HepG2 (cell line): Measurements from ENCODE around the gene TSKU. TPM values are rescaled to one million over a fixed set of nuclear protein-coding genes. Genes with fewer than 3 reads are reported as not detected.

Source experiments
- ATAC-seq: fragments of 200-7000 bp; cut with Tn5 transposase; 3 replicates; pipeline ENCODE4 v1.9.1; 2020; ENCODE audit warnings: mild to moderate bottlenecking, moderate library complexity
- BruUV-seq: library from RNA; stranded (reverse); fragments of 400-500 nt; replicated peaks from 2 replicates; lab custom pipeline; 2021; lab: Mats Ljungman, UMichigan
- CTCF ChIA-PET: fragments of 300-600 bp; formaldehyde crosslinking; extraction: SDS; loops from one replicate; lab custom pipeline; 2021; ENCODE audit warnings: low total read pairs, inconsistent platforms, low intra/inter-chr PET ratio; lab: Yijun Ruan, JAX
- POLR2A ChIA-PET: fragments of 350-600 bp; sonication (Branson Sonifier 250); formaldehyde crosslinking; loops from one replicate; lab custom pipeline; 2020; ENCODE audit warnings: antibody characterized with exemption, inconsistent platforms; lab: Yijun Ruan, JAX
- DNase-seq: peaks from one replicate; pipeline ENCODE4 v3.0.0-alpha.2; 2015; ENCODE audit warnings: low spot score
- FAIRE-seq: peaks from 3 replicates; lab custom pipeline; 2011; peaks lifted over from hg19 to GRCh38; lab: Jason Lieb, UNC
- H2AFZ ChIP-seq: one replicate; pipeline ENCODE4 v1.6.1; 2011; ENCODE audit warnings: low read length, inconsistent platforms
- H3K27ac ChIP-seq: fragments of 300-600 bp; 3 replicates; pipeline ENCODE4 v1.8.0; 2011; ENCODE audit warnings: mixed run types, mild to moderate bottlenecking, mixed read lengths, low read length, inconsistent platforms; ENCODE audit not compliant: insufficient read depth; ENCODE audit errors: extremely low read length
- H3K27me3 ChIP-seq, 2 experiments: fragments of 200-600 bp in 1 of 2; 2 replicates in 1 of 2; 3 replicates in 1 of 2; pipeline versions ENCODE4 v1.6.0 to v1.8.0; 2011; ENCODE audit warnings: low read length in 2 of 2, mild to moderate bottlenecking in 2 of 2, moderate library complexity in 2 of 2, inconsistent platforms in 1 of 2; ENCODE audit not compliant: insufficient read depth in 2 of 2, control insufficient read depth in 1 of 2
- H3K36me3 ChIP-seq, 2 experiments: fragments of 200-600 bp in 1 of 2; replicated peaks in 1 of 2; 2 replicates in 1 of 2; 3 replicates in 1 of 2; pipeline versions ENCODE4 v1.5.1 to v1.8.0; 2011; ENCODE audit warnings: low read length in 2 of 2, inconsistent platforms in 1 of 2; ENCODE audit not compliant: insufficient read depth in 2 of 2, control insufficient read depth in 1 of 2
- H3K4me1 ChIP-seq: 2 replicates; pipeline ENCODE4 v1.5.1; 2012; ENCODE audit warnings: low read length, inconsistent platforms; ENCODE audit not compliant: insufficient read depth
- H3K4me2 ChIP-seq: 2 replicates; pipeline ENCODE4 v1.6.0; 2011; ENCODE audit warnings: low read depth, low read length, inconsistent platforms
- H3K4me3 ChIP-seq, 3 experiments: fragments of 200-600 bp in 1 of 3; sonication (generic), shearing (Covaris generic) in 1 of 3; replicated peaks in 1 of 3; 2 replicates each; pipeline ENCODE4 v1.5.1; 2011 to 2016; ENCODE audit warnings: low read length in 3 of 3, inconsistent platforms in 2 of 3, low read depth in 2 of 3, mild to moderate bottlenecking in 2 of 3, control low read depth in 1 of 3, mixed read lengths in 1 of 3; ENCODE audit not compliant: insufficient read depth in 1 of 3
- H3K79me2 ChIP-seq: one replicate; pipeline ENCODE4 v1.6.1; 2011; ENCODE audit warnings: low read length, inconsistent platforms; ENCODE audit not compliant: insufficient read depth
- H3K9ac ChIP-seq: 2 replicates; pipeline ENCODE4 v1.6.0; 2011; ENCODE audit warnings: mild to moderate bottlenecking, low read depth, low read length, inconsistent platforms; ENCODE audit not compliant: insufficient read depth
- H3K9me3 ChIP-seq: 2 replicates; pipeline ENCODE4 v1.5.1; 2012; ENCODE audit warnings: mild to moderate bottlenecking, low read length
- H4K20me1 ChIP-seq: 2 replicates; pipeline ENCODE4 v1.6.0; 2011; ENCODE audit warnings: inconsistent platforms, mild to moderate bottlenecking, low read length, moderate library complexity; ENCODE audit not compliant: insufficient read depth
- AKAP8 ChIP-seq: sonication (generic); formaldehyde crosslinking; IDR thresholded peaks from 2 replicates; pipeline ENCODE4 v1.5.1; 2020; ENCODE audit warnings: mild to moderate bottlenecking, missing genetic modification reagents
- CBX2 ChIP-seq, 2 experiments: fragments of 200-600 bp in 1 of 2; sonication (generic); formaldehyde crosslinking in 1 of 2; IDR thresholded peaks; 2 replicates each; pipeline versions ENCODE4 v1.7.0 to v1.8.1; 2018 to 2022; ENCODE audit warnings: low read depth in 2 of 2, low read length in 1 of 2, mild to moderate bottlenecking in 1 of 2, missing genetic modification reagents in 1 of 2
- CBX5 ChIP-seq: sonication (generic); formaldehyde crosslinking; IDR thresholded peaks from 2 replicates; pipeline ENCODE4 v1.4.0; 2020; ENCODE audit warnings: missing genetic modification reagents, borderline replicate concordance
- CCDC6 ChIP-seq: sonication (generic); formaldehyde crosslinking; IDR thresholded peaks from 2 replicates; pipeline ENCODE4 v1.8.1; 2022; ENCODE audit warnings: mild to moderate bottlenecking, missing genetic modification reagents, moderate library complexity
- REL ChIP-seq: sonication (generic); formaldehyde crosslinking; conservative IDR thresholded peaks from 2 replicates; pipeline ENCODE4 v1.8.0; 2022; ENCODE audit warnings: mild to moderate bottlenecking, missing genetic modification reagents, moderate library complexity
- TP53 ChIP-seq: sonication (generic); formaldehyde crosslinking; conservative IDR thresholded peaks from 2 replicates; pipeline ENCODE4 v1.4.0; 2020; ENCODE audit warnings: missing genetic modification reagents
- ZFP82 ChIP-seq: sonication (generic); formaldehyde crosslinking; IDR thresholded peaks from 2 replicates; pipeline ENCODE4 v1.5.1; 2020; ENCODE audit warnings: mild to moderate bottlenecking, missing genetic modification reagents, borderline replicate concordance
- ZNF496 ChIP-seq: sonication (generic); formaldehyde crosslinking; IDR thresholded peaks from 2 replicates; pipeline ENCODE4 v1.8.1; 2023; ENCODE audit warnings: mild to moderate bottlenecking, moderate library complexity, missing genetic modification reagents; ENCODE audit not compliant: insufficient replicate concordance
- WGBS: methylation state at CpG from one replicate; pipeline ENCODE4 v1.1.6; 2017; ENCODE audit warnings: low lambda C conversion rate; 5-methylcytosine and 5-hydroxymethylcytosine counted together
- in situ Hi-C: cut with HindIII; loops from 2 replicates; pipeline ENCODE4 v1.10.0; 2017; ENCODE audit warnings: low pct_unique_long_range_greater_than_20kb; ENCODE audit not compliant: extremely low pct_ligation_motif_present
- intact Hi-C: fragments of 100-400 bp; cut with micrococcal nuclease; formaldehyde crosslinking; loops from one replicate; pipeline ENCODE4 v1.10.0; 2022; ENCODE audit not compliant: unreplicated experiment
- polyA plus RNA-seq, 8 experiments: library from polyadenylated mRNA; depleted of rRNA in 3 of 8; stranded (reverse) in 7 of 8; unstranded in 1 of 8; fragments of >200 nt; fragmentation: Illumina TruSeq in 4 of 8; extraction: Trizol in 4 of 8; gene quantifications; 2 replicates each; pipeline versions ENCODE4 v1.2.1 to v1.2.3, GENCODE V29; 2011 to 2016; ENCODE audit warnings: low read depth in 4 of 8, missing spikeins in 1 of 8, mixed read lengths in 1 of 8; ENCODE audit not compliant: insufficient read depth in 1 of 8
- total RNA-seq, 5 experiments: library from RNA; depleted of rRNA; stranded (reverse); fragments of >200 nt; fragmentation: Illumina TruSeq; extraction: Trizol; gene quantifications; 2 replicates each; pipeline ENCODE4 v1.2.3, GENCODE V29; 2016; ENCODE audit warnings: low read depth in 1 of 5
- TF ChIP-seq, protein P1 (sequence below), 2 experiments: sonication (generic) in 1 of 2; formaldehyde crosslinking in 1 of 2; IDR thresholded peaks; 2 replicates each; pipeline versions ENCODE4 v1.6.1 to v1.9.0; 2014 to 2022; ENCODE audit warnings: antibody characterized with exemption in 1 of 2, borderline replicate concordance in 1 of 2, inconsistent platforms in 1 of 2, low read depth in 1 of 2, missing genetic modification reagents in 1 of 2
- TF ChIP-seq, protein P2 (sequence below): sonication (generic); formaldehyde crosslinking; IDR thresholded peaks from 2 replicates; pipeline ENCODE4 v1.8.0; 2022; ENCODE audit warnings: low read depth, missing genetic modification reagents
- TF ChIP-seq, protein P3 (sequence below): sonication (generic); formaldehyde crosslinking; IDR thresholded peaks from 2 replicates; pipeline ENCODE4 v1.5.0; 2020; ENCODE audit warnings: mild to moderate bottlenecking, missing genetic modification reagents

Gene TSKU
- total and polyA plus RNA-seq, 2 of the 13 experiments (the other 11 are each of a cell fraction or from before 2014, with no cell fraction given) = 20.3 to 21.4 TPM

DNA sequence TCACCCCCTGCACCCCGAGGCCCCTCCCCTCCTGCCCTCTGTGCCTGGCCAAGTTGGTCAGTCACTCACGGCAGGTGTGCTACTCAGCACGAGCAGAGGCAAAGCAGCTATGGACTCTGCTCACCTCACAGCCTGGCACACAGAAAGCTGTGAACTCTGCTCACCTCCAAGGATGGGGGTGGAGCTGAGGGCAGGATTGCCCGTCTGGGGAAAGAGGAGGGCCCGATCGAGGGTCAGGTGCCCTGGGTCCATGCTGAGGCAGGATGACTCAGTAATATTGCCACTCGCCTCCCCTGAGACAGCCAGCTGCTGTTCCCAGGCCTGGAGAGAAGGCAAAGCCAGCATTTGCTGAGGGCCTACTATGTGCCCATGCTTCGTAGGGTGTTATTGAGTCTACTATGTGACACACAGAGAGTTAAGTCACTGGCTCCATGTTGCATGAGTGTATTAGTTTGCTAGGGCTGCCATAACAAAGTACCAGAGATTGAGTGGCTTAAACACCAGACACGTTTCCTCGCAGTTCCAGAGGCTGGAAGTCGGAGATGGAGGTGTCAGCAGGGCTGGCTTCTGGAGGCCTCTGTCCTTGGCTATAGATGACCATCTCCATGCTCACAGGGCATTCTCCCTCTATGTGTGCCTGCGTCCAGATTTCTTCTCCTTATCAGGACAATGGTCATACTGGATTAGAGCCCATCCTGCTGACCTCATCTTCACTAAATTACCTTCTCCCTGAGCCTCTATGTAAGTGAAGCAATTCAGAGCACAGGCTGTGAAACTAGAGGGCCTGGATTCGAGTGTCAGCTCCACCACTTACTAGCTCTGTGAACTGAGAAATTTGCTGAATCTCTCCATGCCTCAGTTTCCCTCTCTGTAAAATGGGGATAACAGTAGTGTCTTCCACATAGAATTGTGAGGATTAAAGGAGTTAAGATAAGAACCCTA, 13.2 kb upstream of the TSKU start:
- ChIA-PET POLR2A (interaction anchor here (0.7 to 4.8 kb wide), 8 partner anchors 8 to 36 kb away, joined by 3 to 100 read pairs (median 4); partner anchors contain the start of gene TSKU), CTCF (no interaction called here)
- in situ Hi-C loops (no loop called here), intact Hi-C loops (no loop called here)
- H3K9me3 ChIP-seq = no peaks in the 10 kb centered on the region
- FAIRE-seq (peak; percentile 64), DNase-seq (peak; percentile 81), ATAC-seq (peak; percentile 54)
- peak overlapping the region; percentile 64 for H3K9ac ChIP-seq
- H2AFZ ChIP-seq = no peak overlapping the region
- 29% methylated on average over 6 of the region's 13 CpGs for WGBS
- peaks cover 96% of the 10 kb centered on the region for H3K4me1 ChIP-seq
- H3K79me2 ChIP-seq = no peaks in the 10 kb centered on the region
- peak overlapping the region; percentile 88 for H3K27ac ChIP-seq
- no peaks in the 10 kb centered on the region for H4K20me1 ChIP-seq
- H3K4me2 ChIP-seq = peak overlapping the region; percentile 78
- H3K36me3 ChIP-seq = no peaks in the 10 kb centered on the region
- peak overlapping the region; percentile 34 to 57 (median 44); a peak in 5 of 6 replicates for H3K4me3 ChIP-seq
- TSS peak; percentile 82 for BruUV-seq
- no peaks in the 10 kb centered on the region for H3K27me3 ChIP-seq
- TF ChIP-seq ZNF496 (CRISPR knock-in tag) (no peak), CCDC6 (CRISPR knock-in tag) (no peak; the same call in 1 of the 2 replicates), CBX2 (IDR thresholded peaks at IDR 0.05; ENCODE audit: low read depth, low read length) (no peak), CBX2 (CRISPR knock-in tag; IDR thresholded peaks at IDR 0.05; ENCODE audit: low read depth) (no peak), AKAP8 (0 out of 2 replicates have a peak, but pooled peaks have one; percentile 38), ZFP82 (CRISPR knock-in tag) (no peak), TP53 (CRISPR knock-in tag) (no peak), REL (CRISPR knock-in tag) (no peak), CBX5 (CRISPR knock-in tag) (no peak; the same call in 1 of the 2 replicates)
- TF ChIP-seq, protein P1, sequence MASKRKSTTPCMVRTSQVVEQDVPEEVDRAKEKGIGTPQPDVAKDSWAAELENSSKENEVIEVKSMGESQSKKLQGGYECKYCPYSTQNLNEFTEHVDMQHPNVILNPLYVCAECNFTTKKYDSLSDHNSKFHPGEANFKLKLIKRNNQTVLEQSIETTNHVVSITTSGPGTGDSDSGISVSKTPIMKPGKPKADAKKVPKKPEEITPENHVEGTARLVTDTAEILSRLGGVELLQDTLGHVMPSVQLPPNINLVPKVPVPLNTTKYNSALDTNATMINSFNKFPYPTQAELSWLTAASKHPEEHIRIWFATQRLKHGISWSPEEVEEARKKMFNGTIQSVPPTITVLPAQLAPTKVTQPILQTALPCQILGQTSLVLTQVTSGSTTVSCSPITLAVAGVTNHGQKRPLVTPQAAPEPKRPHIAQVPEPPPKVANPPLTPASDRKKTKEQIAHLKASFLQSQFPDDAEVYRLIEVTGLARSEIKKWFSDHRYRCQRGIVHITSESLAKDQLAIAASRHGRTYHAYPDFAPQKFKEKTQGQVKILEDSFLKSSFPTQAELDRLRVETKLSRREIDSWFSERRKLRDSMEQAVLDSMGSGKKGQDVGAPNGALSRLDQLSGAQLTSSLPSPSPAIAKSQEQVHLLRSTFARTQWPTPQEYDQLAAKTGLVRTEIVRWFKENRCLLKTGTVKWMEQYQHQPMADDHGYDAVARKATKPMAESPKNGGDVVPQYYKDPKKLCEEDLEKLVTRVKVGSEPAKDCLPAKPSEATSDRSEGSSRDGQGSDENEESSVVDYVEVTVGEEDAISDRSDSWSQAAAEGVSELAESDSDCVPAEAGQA (IDR thresholded peaks at IDR 0.05; ENCODE audit: low read depth) = no peak
- TF ChIP-seq, protein P1 (CRISPR knock-in tag; IDR thresholded peaks at IDR 0.05; ENCODE audit: borderline replicate concordance) = no peak
- TF ChIP-seq, protein P2, sequence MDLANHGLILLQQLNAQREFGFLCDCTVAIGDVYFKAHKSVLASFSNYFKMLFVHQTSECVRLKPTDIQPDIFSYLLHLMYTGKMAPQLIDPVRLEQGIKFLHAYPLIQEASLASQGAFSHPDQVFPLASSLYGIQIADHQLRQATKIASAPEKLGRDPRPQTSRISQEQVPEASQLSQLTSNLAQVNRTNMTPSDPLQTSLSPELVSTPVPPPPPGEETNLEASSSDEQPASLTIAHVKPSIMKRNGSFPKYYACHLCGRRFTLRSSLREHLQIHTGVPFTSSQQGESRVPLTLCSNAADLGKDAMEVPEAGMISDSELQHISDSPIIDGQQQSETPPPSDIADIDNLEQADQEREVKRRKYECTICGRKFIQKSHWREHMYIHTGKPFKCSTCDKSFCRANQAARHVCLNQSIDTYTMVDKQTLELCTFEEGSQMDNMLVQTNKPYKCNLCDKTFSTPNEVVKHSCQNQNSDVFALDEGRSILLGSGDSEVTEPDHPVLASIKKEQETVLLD (CRISPR knock-in tag) = no peak
- TF ChIP-seq, protein P3, sequence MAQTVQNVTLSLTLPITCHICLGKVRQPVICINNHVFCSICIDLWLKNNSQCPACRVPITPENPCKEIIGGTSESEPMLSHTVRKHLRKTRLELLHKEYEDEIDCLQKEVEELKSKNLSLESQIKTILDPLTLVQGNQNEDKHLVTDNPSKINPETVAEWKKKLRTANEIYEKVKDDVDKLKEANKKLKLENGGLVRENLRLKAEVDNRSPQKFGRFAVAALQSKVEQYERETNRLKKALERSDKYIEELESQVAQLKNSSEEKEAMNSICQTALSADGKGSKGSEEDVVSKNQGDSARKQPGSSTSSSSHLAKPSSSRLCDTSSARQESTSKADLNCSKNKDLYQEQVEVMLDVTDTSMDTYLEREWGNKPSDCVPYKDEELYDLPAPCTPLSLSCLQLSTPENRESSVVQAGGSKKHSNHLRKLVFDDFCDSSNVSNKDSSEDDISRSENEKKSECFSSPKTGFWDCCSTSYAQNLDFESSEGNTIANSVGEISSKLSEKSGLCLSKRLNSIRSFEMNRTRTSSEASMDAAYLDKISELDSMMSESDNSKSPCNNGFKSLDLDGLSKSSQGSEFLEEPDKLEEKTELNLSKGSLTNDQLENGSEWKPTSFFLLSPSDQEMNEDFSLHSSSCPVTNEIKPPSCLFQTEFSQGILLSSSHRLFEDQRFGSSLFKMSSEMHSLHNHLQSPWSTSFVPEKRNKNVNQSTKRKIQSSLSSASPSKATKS (CRISPR knock-in tag) = no peak
